ENCODE measurements around the gene KCTD15.

DNA sequence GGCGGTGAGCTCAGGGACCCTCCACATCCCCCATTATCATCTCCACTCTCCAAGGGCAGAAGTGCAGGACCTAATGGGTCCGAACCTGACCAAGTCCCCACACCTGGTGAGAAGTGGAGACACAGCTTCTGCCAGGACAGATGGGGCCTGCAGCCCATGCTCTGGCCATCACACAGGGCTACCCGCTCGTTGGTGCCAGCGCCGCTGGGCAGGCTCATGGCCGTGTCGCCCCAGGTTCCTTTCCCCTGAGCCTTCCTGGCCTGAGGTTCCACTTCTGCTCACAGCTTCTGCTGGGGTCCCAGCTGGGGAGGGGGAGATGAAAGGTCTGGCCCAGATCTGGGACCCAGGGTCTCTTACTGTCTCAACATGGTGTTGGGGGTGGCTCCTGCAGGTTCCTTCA, 48.4 kb upstream of the KCTD15 start:
- no peak for TF ChIP-seq POLR2A (IDR thresholded peaks at IDR 0.05)
- TF ChIP-seq, protein P1, sequence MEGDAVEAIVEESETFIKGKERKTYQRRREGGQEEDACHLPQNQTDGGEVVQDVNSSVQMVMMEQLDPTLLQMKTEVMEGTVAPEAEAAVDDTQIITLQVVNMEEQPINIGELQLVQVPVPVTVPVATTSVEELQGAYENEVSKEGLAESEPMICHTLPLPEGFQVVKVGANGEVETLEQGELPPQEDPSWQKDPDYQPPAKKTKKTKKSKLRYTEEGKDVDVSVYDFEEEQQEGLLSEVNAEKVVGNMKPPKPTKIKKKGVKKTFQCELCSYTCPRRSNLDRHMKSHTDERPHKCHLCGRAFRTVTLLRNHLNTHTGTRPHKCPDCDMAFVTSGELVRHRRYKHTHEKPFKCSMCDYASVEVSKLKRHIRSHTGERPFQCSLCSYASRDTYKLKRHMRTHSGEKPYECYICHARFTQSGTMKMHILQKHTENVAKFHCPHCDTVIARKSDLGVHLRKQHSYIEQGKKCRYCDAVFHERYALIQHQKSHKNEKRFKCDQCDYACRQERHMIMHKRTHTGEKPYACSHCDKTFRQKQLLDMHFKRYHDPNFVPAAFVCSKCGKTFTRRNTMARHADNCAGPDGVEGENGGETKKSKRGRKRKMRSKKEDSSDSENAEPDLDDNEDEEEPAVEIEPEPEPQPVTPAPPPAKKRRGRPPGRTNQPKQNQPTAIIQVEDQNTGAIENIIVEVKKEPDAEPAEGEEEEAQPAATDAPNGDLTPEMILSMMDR (IDR thresholded peaks at IDR 0.05): no peak

All from upper lobe of left lung (tissue), 4 donors.